Endothelial cell of umbilical vein (primary cell): ENCODE data around the gene ALG1L2. TPM values are rescaled to one million over a fixed set of nuclear protein-coding genes. Genes with fewer than 3 reads are reported as not detected.
"Not testable (repeated sequence)": the region's sequence is repeated elsewhere in the genome, so short reads cannot be mapped to it uniquely, and the experiment has no call there.

Experiments used
- BruUV-seq: library from RNA; stranded (reverse); fragments of 400-500 nt; replicated peaks from 2 replicates; lab custom pipeline; 2021; lab: Mats Ljungman, UMichigan
- CTCF ChIA-PET: fragments of 300-600, 350-600 bp; sonication (Branson Sonifier 250); formaldehyde crosslinking; loops from one replicate; lab custom pipeline; 2021; ENCODE audit warnings: antibody characterized with exemption, inconsistent platforms; lab: Charles Lee
- POLR2A ChIA-PET: fragments of 300-600, 350-600 bp; sonication (Branson Sonifier 250); formaldehyde crosslinking; loops from one replicate; lab custom pipeline; 2021; ENCODE audit warnings: antibody characterized with exemption, inconsistent platforms; lab: Charles Lee
- DNase-seq: peaks from one replicate; pipeline ENCODE4 v3.0.0-alpha.2; 2011; ENCODE audit warnings: low read depth, low spot score
- FAIRE-seq: peaks from 2 replicates; lab custom pipeline; 2011; peaks lifted over from hg19 to GRCh38; lab: Jason Lieb, UNC
- H2AFZ ChIP-seq: 2 replicates; pipeline ENCODE4 v1.6.0; 2012; ENCODE audit warnings: low read depth, low read length, control low read depth, inconsistent platforms
- H3K27ac ChIP-seq: 2 replicates; pipeline ENCODE4 v1.5.1; 2011; ENCODE audit warnings: low read depth, mild to moderate bottlenecking, control low read depth, low read length, moderate library complexity; ENCODE audit not compliant: insufficient read depth
- H3K27me3 ChIP-seq, 2 experiments: 2 replicates each; pipeline versions ENCODE4 v1.6.0 to v1.6.1; 2011; ENCODE audit warnings: low read length in 2 of 2, mixed read lengths in 1 of 2; ENCODE audit not compliant: control insufficient read depth in 2 of 2, insufficient read depth in 2 of 2
- H3K36me3 ChIP-seq, 2 experiments: 2 replicates in 1 of 2; 3 replicates in 1 of 2; pipeline ENCODE4 v1.5.1; 2011; ENCODE audit warnings: low read length in 2 of 2, mild to moderate bottlenecking in 1 of 2, moderate library complexity in 1 of 2; ENCODE audit not compliant: control insufficient read depth in 2 of 2, insufficient read depth in 2 of 2; ENCODE audit errors: extremely low read depth in 1 of 2
- H3K4me1 ChIP-seq: 3 replicates; pipeline ENCODE4 v1.5.1; 2011; ENCODE audit warnings: mild to moderate bottlenecking, low read length; ENCODE audit not compliant: control insufficient read depth, insufficient read depth; ENCODE audit errors: extremely low read depth
- H3K4me2 ChIP-seq: 2 replicates; pipeline ENCODE4 v1.6.1; 2011; ENCODE audit warnings: low read length, control low read depth, mixed read lengths; ENCODE audit not compliant: insufficient read depth
- H3K4me3 ChIP-seq, 3 experiments: fragments of 200-600 bp in 1 of 3; sonication (generic), shearing (Covaris generic) in 1 of 3; replicated peaks in 1 of 3; 2 replicates each; pipeline ENCODE4 v1.5.1; 2011 to 2016; ENCODE audit warnings: control low read depth in 3 of 3, low read length in 3 of 3, mild to moderate bottlenecking in 2 of 3, inconsistent platforms in 1 of 3, low read depth in 1 of 3, moderate library complexity in 1 of 3; ENCODE audit not compliant: insufficient read depth in 1 of 3
- H3K79me2 ChIP-seq: 2 replicates; pipeline ENCODE4 v1.6.0; 2012; ENCODE audit warnings: low read length, inconsistent platforms; ENCODE audit not compliant: control insufficient read depth, insufficient read depth
- H3K9ac ChIP-seq: replicated peaks from 2 replicates; pipeline ENCODE3; 2011; ENCODE audit warnings: low read length, control low read depth; ENCODE audit not compliant: insufficient read depth; ENCODE audit errors: extremely low read depth
- H3K9me1 ChIP-seq: replicated peaks from 3 replicates; pipeline ENCODE4 v1.6.0; 2011; ENCODE audit warnings: mild to moderate bottlenecking, low read length; ENCODE audit not compliant: control insufficient read depth, insufficient read depth; ENCODE audit errors: extremely low read depth
- H3K9me3 ChIP-seq: replicated peaks from 2 replicates; pipeline ENCODE4 v1.5.1; 2012; ENCODE audit warnings: low read length, inconsistent platforms; ENCODE audit not compliant: control insufficient read depth, insufficient read depth
- H4K20me1 ChIP-seq: replicated peaks from 2 replicates; pipeline ENCODE3; 2011; ENCODE audit warnings: mild to moderate bottlenecking, low read length; ENCODE audit not compliant: control insufficient read depth, insufficient read depth; ENCODE audit errors: extremely low read depth
- dilution Hi-C: fragments of 300-500 bp; cut with MboI; formaldehyde crosslinking; loops from one replicate; pipeline ENCODE4 v1.15.0; 2019; ENCODE audit warnings: low sequenced_read_pairs; ENCODE audit not compliant: extremely low pct_ligation_motif_present
- intact Hi-C: fragments of 100-400 bp; cut with micrococcal nuclease; formaldehyde crosslinking; loops from one replicate; pipeline ENCODE4 v1.10.0; 2022
- polyA plus RNA-seq, 4 experiments: library from polyadenylated mRNA; depleted of rRNA in 3 of 4; stranded (reverse) in 3 of 4; unstranded in 1 of 4; fragments of >200 nt; gene quantifications; 2 replicates each; pipeline versions ENCODE4 v1.2.1 to v1.2.3, GENCODE V29; 2011 to 2012; ENCODE audit warnings: missing spikeins in 1 of 4
- total RNA-seq: library from RNA; stranded (reverse); gene quantifications from 2 replicates; pipeline ENCODE4 v1.2.3, GENCODE V29; 2021

ALG1L2 gene
- total and polyA plus RNA-seq, 2 donors (not counting 3 experiments of a cell fraction or from before 2014, with no cell fraction given), result not detected

DNA sequence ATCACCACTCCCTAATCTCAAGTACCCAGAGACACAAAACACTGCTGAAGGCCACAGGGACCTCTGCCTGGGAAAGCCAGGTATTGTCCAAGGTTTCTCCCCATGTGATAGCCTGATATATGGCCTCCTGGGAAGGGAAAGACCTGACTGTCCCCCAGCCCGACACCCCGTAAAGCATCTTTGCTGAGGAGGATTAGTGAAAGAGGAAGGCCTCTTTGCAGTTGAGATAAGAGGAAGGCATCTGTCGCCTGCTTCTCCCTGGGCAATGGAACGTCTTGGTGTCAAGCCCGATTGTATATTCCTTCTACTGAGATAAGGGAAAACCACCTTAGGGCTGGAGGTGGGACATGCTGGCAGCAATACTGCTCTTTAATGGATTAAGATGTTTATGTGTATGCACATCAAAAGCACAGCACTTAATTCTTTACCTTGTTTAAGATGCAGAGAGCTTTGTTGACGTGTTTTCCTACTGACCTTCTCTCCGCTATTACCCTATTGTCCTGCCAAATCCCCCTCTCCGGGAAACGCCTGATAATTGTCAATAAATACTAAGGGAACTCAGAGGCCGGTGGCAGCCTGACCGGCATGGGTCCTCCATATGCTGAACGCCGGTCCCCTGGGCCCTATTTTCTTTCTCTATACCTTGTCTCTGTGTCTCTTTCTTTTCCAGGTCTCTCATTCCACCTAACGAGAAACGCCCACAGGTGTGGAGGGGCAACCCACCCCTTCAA is 23.9 kb upstream of the ALG1L2 start:
- FAIRE-seq, CTCF ChIA-PET, H3K9me3 ChIP-seq, H3K4me1 ChIP-seq, H3K27me3 ChIP-seq, dilution Hi-C loops, H4K20me1 ChIP-seq, intact Hi-C loops, H3K9me1 ChIP-seq, H2AFZ ChIP-seq, H3K4me3 ChIP-seq, BruUV-seq, DNase-seq, H3K27ac ChIP-seq, H3K36me3 ChIP-seq, H3K79me2 ChIP-seq, H3K9ac ChIP-seq, POLR2A ChIA-PET, H3K4me2 ChIP-seq: not testable (repeated sequence)

DNA sequence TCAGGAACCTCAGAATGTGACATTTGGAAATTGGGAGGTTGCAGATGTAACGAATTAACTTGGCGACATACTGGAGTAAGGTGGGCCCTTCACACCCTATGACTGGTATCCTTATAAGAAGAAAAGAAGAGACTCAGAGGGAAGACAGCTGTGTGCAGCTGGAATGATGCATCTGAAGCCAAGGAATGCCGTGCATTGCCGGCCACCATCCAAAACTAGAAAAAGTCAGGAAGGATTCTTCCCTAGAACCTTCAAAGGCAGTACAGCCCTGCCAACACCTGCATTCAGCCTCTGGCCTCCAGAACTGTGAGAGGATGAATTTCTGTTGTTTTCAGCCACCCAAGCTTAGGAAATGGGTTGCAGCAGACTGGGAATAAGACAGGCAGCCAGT is 23.4 kb upstream of the ALG1L2 start:
- H3K4me3 ChIP-seq, H3K4me1 ChIP-seq, H3K36me3 ChIP-seq, H3K27ac ChIP-seq, intact Hi-C loops, H3K79me2 ChIP-seq, BruUV-seq, H3K27me3 ChIP-seq, FAIRE-seq, H2AFZ ChIP-seq, H3K9me3 ChIP-seq, H3K4me2 ChIP-seq, DNase-seq, H3K9me1 ChIP-seq, dilution Hi-C loops, CTCF ChIA-PET, POLR2A ChIA-PET, H4K20me1 ChIP-seq, H3K9ac ChIP-seq: not testable (repeated sequence)

- dilution Hi-C loops, CTCF ChIA-PET, H3K27me3 ChIP-seq, FAIRE-seq, H3K4me2 ChIP-seq, BruUV-seq, H3K4me3 ChIP-seq, H3K9ac ChIP-seq, H3K9me1 ChIP-seq, H3K9me3 ChIP-seq, DNase-seq, H3K27ac ChIP-seq, H3K36me3 ChIP-seq, H2AFZ ChIP-seq, H4K20me1 ChIP-seq, H3K79me2 ChIP-seq, H3K4me1 ChIP-seq, intact Hi-C loops: not testable (repeated sequence)
- POLR2A ChIA-PET, result interaction anchor here (0.6 kb wide), 1 partner anchor 9 kb away, joined by 7 read pairs; no protein-coding TSS in a partner anchor
Measured at GRCh38 chr3:130058716-130059115, 22.9 kb upstream of the ALG1L2 start.

DNA sequence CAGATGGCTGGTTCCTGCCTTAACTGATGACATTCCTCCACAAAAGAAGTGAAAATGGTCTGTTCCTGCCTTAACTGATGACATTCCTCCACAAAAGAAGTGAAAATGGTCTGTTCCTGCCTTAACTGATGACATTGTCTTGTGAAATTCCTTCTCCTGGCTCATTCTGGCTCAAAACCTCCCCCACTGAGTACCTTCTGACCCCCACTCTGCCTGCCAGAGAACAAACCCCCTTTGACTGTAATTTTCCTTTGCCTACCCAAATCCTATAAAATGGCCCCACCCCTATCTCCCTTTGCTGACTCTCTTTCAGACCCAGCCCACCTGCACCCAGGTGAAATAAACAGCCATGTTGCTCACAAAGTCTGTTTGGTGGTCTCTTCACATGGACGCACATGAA is 22.5 kb upstream of the ALG1L2 start:
- H3K4me3 ChIP-seq, H4K20me1 ChIP-seq, CTCF ChIA-PET, H3K9me3 ChIP-seq, H2AFZ ChIP-seq, H3K9ac ChIP-seq, H3K9me1 ChIP-seq, H3K79me2 ChIP-seq, H3K4me2 ChIP-seq, H3K27me3 ChIP-seq, H3K4me1 ChIP-seq, BruUV-seq, intact Hi-C loops, H3K36me3 ChIP-seq, dilution Hi-C loops, DNase-seq, H3K27ac ChIP-seq, FAIRE-seq: not testable (repeated sequence)
- POLR2A ChIA-PET, result interaction anchor here (0.6 kb wide), 1 partner anchor 9 kb away, joined by 7 read pairs; no protein-coding TSS in a partner anchor
